Caco-2 (cell line): ENCODE results near the gene DIP2B. TPM values are rescaled to one million over a fixed set of nuclear protein-coding genes. Genes with fewer than 3 reads are reported as not detected.

Experiments
- BruUV-seq: library from RNA; stranded (reverse); fragments of 400-500 nt; replicated peaks from 2 replicates; lab custom pipeline; 2021; lab: Mats Ljungman, UMichigan
- CTCF ChIA-PET: fragments of 300-600 bp; sonication (Branson Sonifier 250); formaldehyde crosslinking; loops from one replicate; lab custom pipeline; 2022; ENCODE audit warnings: antibody characterized with exemption; lab: Charles Lee
- POLR2A ChIA-PET: fragments of 300-600 bp; sonication (Branson Sonifier 250); formaldehyde crosslinking; loops from one replicate; lab custom pipeline; 2022; ENCODE audit warnings: antibody characterized with exemption; lab: Charles Lee
- DNase-seq, 2 experiments: peaks; one replicate each; pipeline versions ENCODE4 v3.0.0 to v3.0.0-alpha.2; 2020 to 2022
- H3K27me3 ChIP-seq: replicated peaks from 2 replicates; pipeline ENCODE4 v1.6.0; 2011; ENCODE audit warnings: low read length; ENCODE audit not compliant: control insufficient read depth, insufficient read depth
- H3K36me3 ChIP-seq: 2 replicates; pipeline ENCODE4 v1.5.1; 2011; ENCODE audit warnings: low read length; ENCODE audit not compliant: control insufficient read depth, insufficient read depth
- H3K4me1 ChIP-seq: fragments of 250-450 bp; sonication (Bioruptor Pico); 2 replicates; pipeline ENCODE4 v1.5.1; 2020; ENCODE audit warnings: mild to moderate bottlenecking
- H3K4me3 ChIP-seq: 2 replicates; pipeline ENCODE4 v1.5.1; 2011; ENCODE audit warnings: low read depth, mild to moderate bottlenecking, control low read depth, low read length
- H3K9me3 ChIP-seq: fragments of 250-450 bp; sonication (Bioruptor Pico); 2 replicates; pipeline ENCODE4 v1.5.1; 2020; ENCODE audit warnings: mild to moderate bottlenecking, moderate library complexity
- H3K27ac Mint-ChIP-seq: one replicate; pipeline ENCODE4 v1.8.0; 2022; ENCODE audit warnings: mixed read lengths; ENCODE audit not compliant: unreplicated experiment
- H3K27me3 Mint-ChIP-seq: one replicate; pipeline ENCODE4 v1.8.0; 2022; ENCODE audit warnings: mixed read lengths; ENCODE audit not compliant: insufficient read depth, unreplicated experiment
- H3K36me3 Mint-ChIP-seq: one replicate; pipeline ENCODE4 v1.8.0; 2022; ENCODE audit warnings: mild to moderate bottlenecking, mixed read lengths; ENCODE audit not compliant: insufficient read depth, unreplicated experiment
- H3K4me1 Mint-ChIP-seq: one replicate; pipeline ENCODE4 v1.8.0; 2022; ENCODE audit warnings: low read depth, mixed read lengths; ENCODE audit not compliant: unreplicated experiment
- H3K4me3 Mint-ChIP-seq: one replicate; pipeline ENCODE4 v1.8.0; 2022; ENCODE audit warnings: mild to moderate bottlenecking, moderate library complexity, mixed read lengths; ENCODE audit not compliant: unreplicated experiment
- H3K9me3 Mint-ChIP-seq: one replicate; pipeline ENCODE4 v1.8.0; 2022; ENCODE audit warnings: mixed read lengths; ENCODE audit not compliant: unreplicated experiment
- intact Hi-C: fragments of 100-400 bp; cut with micrococcal nuclease; formaldehyde crosslinking; loops from one replicate; pipeline ENCODE4 v1.10.0; 2022; ENCODE audit not compliant: unreplicated experiment
- total RNA-seq: library from RNA; stranded (reverse); gene quantifications from 2 replicates; pipeline ENCODE4 v1.2.3, GENCODE V29; 2022
- TF ChIP-seq, protein P1 (sequence below), 2 experiments: fragments of 200-600 bp in 1 of 2; IDR thresholded peaks; 1 replicate in 1 of 2; 2 replicates in 1 of 2; pipeline versions ENCODE4 v1.5.1 to v1.8.0; 2011 to 2022; ENCODE audit warnings: antibody characterized with exemption in 1 of 2, control low read depth in 1 of 2, inconsistent platforms in 1 of 2, low read depth in 1 of 2, low read length in 1 of 2, mild to moderate bottlenecking in 1 of 2, moderate library complexity in 1 of 2; ENCODE audit not compliant: insufficient read depth in 1 of 2, severe bottlenecking in 1 of 2, unreplicated experiment in 1 of 2

The DIP2B gene
- total RNA-seq, 1 experiment from 2014 or later: 32.7 TPM

DNA sequence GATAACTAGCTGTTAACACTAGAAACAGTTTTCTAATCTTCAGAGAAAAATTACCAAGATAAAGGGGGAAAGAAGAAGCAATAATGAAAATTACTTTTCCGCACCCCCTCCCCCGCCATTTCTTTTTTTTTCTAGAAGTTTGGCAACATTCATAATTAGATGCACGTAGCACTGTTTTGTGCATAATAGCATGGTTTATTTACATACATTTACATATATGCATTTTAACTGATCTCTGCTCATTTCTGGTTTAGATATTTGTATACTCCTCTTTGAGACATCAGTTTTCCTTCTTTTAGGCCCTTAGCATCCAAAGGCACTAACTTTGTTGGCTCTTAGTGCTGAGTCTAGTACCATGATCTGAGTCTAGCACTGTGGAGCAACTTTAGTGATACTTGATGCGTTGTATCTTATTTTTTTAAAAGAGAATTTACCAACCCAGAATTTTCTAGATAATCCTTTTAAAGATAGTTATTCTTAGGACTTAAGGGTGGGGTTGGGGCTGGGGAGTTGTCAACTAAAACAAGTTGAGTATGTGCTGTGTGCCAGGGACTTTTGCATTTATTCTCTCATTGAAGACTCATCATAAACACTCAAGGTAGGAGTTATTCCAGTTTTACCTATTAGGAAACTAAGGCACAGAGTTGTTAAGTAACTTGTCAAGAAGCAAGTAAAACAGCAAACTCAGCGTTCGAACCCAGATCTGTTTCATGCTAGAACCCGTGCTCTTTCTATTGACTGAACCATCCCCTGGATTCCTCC, 110.5 kb downstream of the DIP2B start:
- POLR2A ChIA-PET: no interaction called here
- no peak overlapping the region for H3K4me3 ChIP-seq
- intact Hi-C loops: no loop called here
- Mint-ChIP-seq H3K27ac (no peak overlapping the region), H3K27me3 (no peaks in the 10 kb centered on the region), H3K9me3 (no peaks in the 10 kb centered on the region), H3K36me3 (peaks cover 17% of the 10 kb centered on the region), H3K4me1 (peaks cover 45% of the 10 kb centered on the region), H3K4me3 (no peak overlapping the region)
- H3K4me1 ChIP-seq: peaks cover 71% of the 10 kb centered on the region
- TF ChIP-seq, protein P1, sequence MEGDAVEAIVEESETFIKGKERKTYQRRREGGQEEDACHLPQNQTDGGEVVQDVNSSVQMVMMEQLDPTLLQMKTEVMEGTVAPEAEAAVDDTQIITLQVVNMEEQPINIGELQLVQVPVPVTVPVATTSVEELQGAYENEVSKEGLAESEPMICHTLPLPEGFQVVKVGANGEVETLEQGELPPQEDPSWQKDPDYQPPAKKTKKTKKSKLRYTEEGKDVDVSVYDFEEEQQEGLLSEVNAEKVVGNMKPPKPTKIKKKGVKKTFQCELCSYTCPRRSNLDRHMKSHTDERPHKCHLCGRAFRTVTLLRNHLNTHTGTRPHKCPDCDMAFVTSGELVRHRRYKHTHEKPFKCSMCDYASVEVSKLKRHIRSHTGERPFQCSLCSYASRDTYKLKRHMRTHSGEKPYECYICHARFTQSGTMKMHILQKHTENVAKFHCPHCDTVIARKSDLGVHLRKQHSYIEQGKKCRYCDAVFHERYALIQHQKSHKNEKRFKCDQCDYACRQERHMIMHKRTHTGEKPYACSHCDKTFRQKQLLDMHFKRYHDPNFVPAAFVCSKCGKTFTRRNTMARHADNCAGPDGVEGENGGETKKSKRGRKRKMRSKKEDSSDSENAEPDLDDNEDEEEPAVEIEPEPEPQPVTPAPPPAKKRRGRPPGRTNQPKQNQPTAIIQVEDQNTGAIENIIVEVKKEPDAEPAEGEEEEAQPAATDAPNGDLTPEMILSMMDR (IDR thresholded peaks at IDR 0.05; ENCODE audit: insufficient read depth in 1 of 2, low read depth in 1 of 2, low read length in 1 of 2, severe bottlenecking in 1 of 2, unreplicated experiment in 1 of 2): no peak
- DNase-seq: no peak
- CTCF ChIA-PET: no interaction called here
- no peaks in the 10 kb centered on the region for H3K27me3 ChIP-seq
- no peaks in the 10 kb centered on the region for H3K36me3 ChIP-seq
- no peaks in the 10 kb centered on the region for H3K9me3 ChIP-seq
- no TSS peak for BruUV-seq

DNA sequence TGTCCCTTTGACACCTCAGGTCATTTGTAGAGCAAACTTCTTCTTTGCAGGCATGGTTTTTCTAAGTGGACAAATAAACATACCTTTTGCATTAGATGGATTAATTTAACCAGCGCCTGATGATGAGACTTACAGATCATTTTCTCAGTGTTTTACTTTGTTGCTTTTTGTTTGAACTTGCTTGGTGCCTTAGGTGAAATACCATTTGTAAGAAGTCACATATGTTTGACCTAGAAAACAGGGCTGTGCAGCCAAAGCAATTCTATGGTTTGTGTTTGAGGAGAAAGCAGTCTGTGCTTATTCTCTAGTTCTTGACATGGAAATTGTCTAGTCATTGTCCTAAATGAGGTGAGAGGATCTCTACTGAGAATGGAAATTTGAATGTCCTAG, 111.1 kb downstream of the DIP2B start:
- H3K4me3 ChIP-seq: no peak overlapping the region
- H3K36me3 ChIP-seq: no peaks in the 10 kb centered on the region
- H3K36me3 Mint-ChIP-seq: peaks cover 17% of the 10 kb centered on the region
- TF ChIP-seq, protein P1 (IDR thresholded peaks at IDR 0.05; ENCODE audit: insufficient read depth in 1 of 2, low read depth in 1 of 2, low read length in 1 of 2, severe bottlenecking in 1 of 2, unreplicated experiment in 1 of 2): no peak
- BruUV-seq: no TSS peak
- H3K9me3 Mint-ChIP-seq: no peaks in the 10 kb centered on the region
- no peaks in the 10 kb centered on the region for H3K27me3 Mint-ChIP-seq
- peaks cover 51% of the 10 kb centered on the region for H3K4me1 Mint-ChIP-seq
- DNase-seq: no peak
- H3K27ac Mint-ChIP-seq: no peak overlapping the region
- ChIA-PET POLR2A (interaction anchor here (0.5 kb wide), 1 partner anchor 36 kb away, joined by 6 read pairs; no protein-coding TSS in a partner anchor), CTCF (interaction anchor here (0.9 kb wide), 1 partner anchor 22 kb away, joined by 3 read pairs; no protein-coding TSS in a partner anchor)
- no peaks in the 10 kb centered on the region for H3K9me3 ChIP-seq
- H3K27me3 ChIP-seq: no peaks in the 10 kb centered on the region
- H3K4me1 ChIP-seq: peaks cover 77% of the 10 kb centered on the region
- intact Hi-C loops: no loop called here
- no peak overlapping the region for H3K4me3 Mint-ChIP-seq

DNA sequence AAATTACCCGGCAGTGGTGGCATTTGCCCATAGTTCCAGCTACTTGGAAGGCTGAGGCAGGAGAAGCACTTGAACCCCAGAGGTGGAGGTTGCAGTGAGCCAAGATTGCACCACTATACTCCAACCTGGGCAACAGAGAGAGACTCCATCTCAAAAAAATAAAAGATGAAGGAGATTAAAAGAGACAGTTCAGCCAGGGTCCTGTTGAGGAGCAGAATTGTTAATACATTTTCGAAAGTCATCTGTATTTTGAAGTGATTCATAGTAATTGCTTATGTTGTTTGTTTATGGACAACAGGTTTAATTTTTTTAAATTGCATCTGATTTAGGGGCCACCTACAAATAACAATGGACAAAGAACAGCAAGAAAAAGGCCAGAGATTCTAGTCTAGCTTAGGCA, 112.9 kb downstream of the DIP2B start:
- peaks cover 55% of the 10 kb centered on the region for H3K4me1 Mint-ChIP-seq
- TF ChIP-seq, protein P1 (IDR thresholded peaks at IDR 0.05; ENCODE audit: insufficient read depth in 1 of 2, low read depth in 1 of 2, low read length in 1 of 2, severe bottlenecking in 1 of 2, unreplicated experiment in 1 of 2): no peak
- H3K27ac Mint-ChIP-seq: peak overlapping the region; percentile 94
- ChIA-PET POLR2A (no interaction called here), CTCF (no interaction called here)
- H3K36me3 ChIP-seq: no peaks in the 10 kb centered on the region
- no peaks in the 10 kb centered on the region for H3K27me3 Mint-ChIP-seq
- no peak overlapping the region for H3K4me3 Mint-ChIP-seq
- no peaks in the 10 kb centered on the region for H3K9me3 ChIP-seq
- intact Hi-C loops: no loop called here
- no TSS peak for BruUV-seq
- no peaks in the 10 kb centered on the region for H3K27me3 ChIP-seq
- H3K4me3 ChIP-seq: no peak overlapping the region
- peaks cover 89% of the 10 kb centered on the region for H3K4me1 ChIP-seq
- no peaks in the 10 kb centered on the region for H3K9me3 Mint-ChIP-seq
- H3K36me3 Mint-ChIP-seq: peaks cover 12% of the 10 kb centered on the region
- DNase-seq: no peak
